Mesothelial cell of epicardium (in vitro differentiated cells): ENCODE data around the gene RBM19. TPM values are rescaled to one million over a fixed set of nuclear protein-coding genes. Genes with fewer than 3 reads are reported as not detected.
A peak's percentile ranks its signal among the peaks of the same experiment; 100 is the strongest.
"Not testable (repeated sequence)": the region's sequence is repeated elsewhere in the genome, so short reads cannot be mapped to it uniquely, and the experiment has no call there.

Experiments used
- DNase-seq, 2 experiments: peaks; one replicate each; pipeline ENCODE4 v3.0.0; 2021; ENCODE audit warnings: low spot score in 2 of 2; ENCODE audit not compliant: unreplicated experiment in 2 of 2
- H3K27ac Mint-ChIP-seq: 2 replicates; pipeline ENCODE4 v1.8.0; 2021; ENCODE audit warnings: mixed read lengths
- H3K27me3 Mint-ChIP-seq: 2 replicates; pipeline ENCODE4 v1.8.0; 2021; ENCODE audit warnings: low read depth, mixed read lengths
- H3K36me3 Mint-ChIP-seq: 2 replicates; pipeline ENCODE4 v1.8.0; 2021; ENCODE audit warnings: mixed read lengths
- H3K4me1 Mint-ChIP-seq: 2 replicates; pipeline ENCODE4 v1.8.0; 2021; ENCODE audit warnings: mixed read lengths
- H3K4me3 Mint-ChIP-seq: 2 replicates; pipeline ENCODE4 v1.8.0; 2021; ENCODE audit warnings: mild to moderate bottlenecking, moderate library complexity, mixed read lengths
- H3K9me3 Mint-ChIP-seq: 2 replicates; pipeline ENCODE4 v1.8.0; 2021; ENCODE audit warnings: mixed read lengths
- CTCF ChIP-seq: fragments of 200-600 bp; sonication (generic); IDR thresholded peaks from one replicate; pipeline ENCODE4 v1.5.0; 2021; ENCODE audit warnings: antibody characterized with exemption; ENCODE audit not compliant: unreplicated experiment
- total RNA-seq: library from RNA; stranded (reverse); gene quantifications from 3 replicates; pipeline ENCODE4 v1.2.1, GENCODE V29; 2021

Gene RBM19
- total RNA-seq, 1 donor from 2014 or later, result 43.4 TPM

GRCh38 chr12:114000861-114001260 is 34.7 kb upstream of the RBM19 start:
- no peak for TF ChIP-seq CTCF
- Mint-ChIP-seq H3K27ac (no peak overlapping the region), H3K27me3 (peaks cover 62% of the 10 kb centered on the region), H3K4me1 (peaks cover 5% of the 10 kb centered on the region), H3K4me3 (no peak overlapping the region), H3K9me3 (no peaks in the 10 kb centered on the region), H3K36me3 (no peaks in the 10 kb centered on the region)
- no peak for DNase-seq

- DNase-seq, H3K4me3 Mint-ChIP-seq, H3K36me3 Mint-ChIP-seq, H3K9me3 Mint-ChIP-seq, H3K27ac Mint-ChIP-seq: not testable (repeated sequence)
- H3K4me1 Mint-ChIP-seq, result peaks cover 10% of the 10 kb centered on the region
- H3K27me3 Mint-ChIP-seq, result peaks cover 68% of the 10 kb centered on the region
These were observed 34.1 kb upstream of the RBM19 start for GRCh38 chr12:114000261-114000660.

- H3K4me1 Mint-ChIP-seq, result peaks cover 10% of the 10 kb centered on the region
- H3K4me3 Mint-ChIP-seq, result no peak overlapping the region
- DNase-seq, result no peak
- no peaks in the 10 kb centered on the region for H3K9me3 Mint-ChIP-seq
- H3K27me3 Mint-ChIP-seq, result peaks cover 87% of the 10 kb centered on the region
- TF ChIP-seq CTCF, result no peak
- H3K36me3 Mint-ChIP-seq, result no peaks in the 10 kb centered on the region
- H3K27ac Mint-ChIP-seq, result no peak overlapping the region
These were observed 31.2 kb upstream of the RBM19 start for GRCh38 chr12:113997365-113997764.

- no peak for DNase-seq
- Mint-ChIP-seq H3K27ac (peak overlapping the region; percentile 43), H3K4me1 (peaks cover 10% of the 10 kb centered on the region), H3K9me3 (no peaks in the 10 kb centered on the region), H3K27me3 (peaks cover 80% of the 10 kb centered on the region), H3K36me3 (no peaks in the 10 kb centered on the region), H3K4me3 (no peak overlapping the region)
- no peak for TF ChIP-seq CTCF
These were observed 29.9 kb upstream of the RBM19 start for GRCh38 chr12:113996026-113996425.

- Mint-ChIP-seq H3K9me3 (no peaks in the 10 kb centered on the region), H3K27ac (no peak overlapping the region), H3K4me1 (peaks cover 13% of the 10 kb centered on the region), H3K4me3 (no peak overlapping the region), H3K27me3 (peaks cover 76% of the 10 kb centered on the region), H3K36me3 (no peaks in the 10 kb centered on the region)
- DNase-seq, result no peak
- TF ChIP-seq CTCF, result no peak
These were observed 27.9 kb upstream of the RBM19 start for GRCh38 chr12:113994051-113994450.

GRCh38 chr12:113992751-113993150 is 26.6 kb upstream of the RBM19 start:
- H3K9me3 Mint-ChIP-seq, H3K27ac Mint-ChIP-seq, DNase-seq, H3K4me3 Mint-ChIP-seq, H3K36me3 Mint-ChIP-seq: not testable (repeated sequence)
- peaks cover 13% of the 10 kb centered on the region for H3K4me1 Mint-ChIP-seq
- peaks cover 79% of the 10 kb centered on the region for H3K27me3 Mint-ChIP-seq
